Glomerular visceral epithelial cell (primary cell): ENCODE results near the gene WDR36.
"Not testable (repeated sequence)": the region's sequence is repeated elsewhere in the genome, so short reads cannot be mapped to it uniquely, and the experiment has no call there.

Source experiments
- DNase-seq: peaks from one replicate; pipeline ENCODE4 v3.0.0-alpha.2; 2016; ENCODE audit errors: extremely low spot score

WDR36 gene

GRCh38 chr5:111138096-111138495 lies 45.9 kb downstream of the WDR36 start:
- no peak for DNase-seq

- DNase-seq, result not testable (repeated sequence)
Measured at GRCh38 chr5:111141471-111141870, 49.3 kb downstream of the WDR36 start.

GRCh38 chr5:111142932-111143331 lies 50.8 kb downstream of the WDR36 start:
- DNase-seq, result no peak

GRCh38 chr5:111143910-111144309 lies 51.8 kb downstream of the WDR36 start:
- no peak for DNase-seq

GRCh38 chr5:111144352-111144930 lies 52.3 kb downstream of the WDR36 start:
- no peak for DNase-seq

GRCh38 chr5:111146053-111146452 lies 53.9 kb downstream of the WDR36 start:
- DNase-seq, result no peak

GRCh38 chr5:111147502-111147901 lies 55.4 kb downstream of the WDR36 start:
- DNase-seq, result no peak

GRCh38 chr5:111151998-111152397 lies 59.9 kb downstream of the WDR36 start:
- DNase-seq, result no peak

GRCh38 chr5:111153483-111153882 lies 61.3 kb downstream of the WDR36 start:
- no peak for DNase-seq

- DNase-seq, result no peak
Measured at GRCh38 chr5:111153945-111154344, 61.8 kb downstream of the WDR36 start.

- DNase-seq, result peak; percentile 82
Measured at GRCh38 chr5:111158105-111158744, 66.1 kb downstream of the WDR36 start.

GRCh38 chr5:111159845-111160244 lies 67.7 kb downstream of the WDR36 start:
- DNase-seq, result peak; percentile 21

- no peak for DNase-seq
Measured at GRCh38 chr5:111163000-111163399, 70.9 kb downstream of the WDR36 start.

- DNase-seq, result no peak
Measured at GRCh38 chr5:111165058-111165457, 72.9 kb downstream of the WDR36 start.

GRCh38 chr5:111167551-111167950 lies 75.4 kb downstream of the WDR36 start:
- DNase-seq, result no peak

GRCh38 chr5:111168608-111169007 lies 76.5 kb downstream of the WDR36 start:
- DNase-seq, result no peak

GRCh38 chr5:111169269-111169668 lies 77.1 kb downstream of the WDR36 start:
- no peak for DNase-seq

- no peak for DNase-seq
Measured at GRCh38 chr5:111170279-111170678, 78.1 kb downstream of the WDR36 start.

GRCh38 chr5:111172504-111172903 lies 80.4 kb downstream of the WDR36 start:
- DNase-seq, result no peak

- no peak for DNase-seq
Measured at GRCh38 chr5:111173476-111173875, 81.3 kb downstream of the WDR36 start.
